ENCODE data around the gene CHRNB2. TPM values are rescaled to one million over a fixed set of nuclear protein-coding genes. Genes with fewer than 3 reads are reported as not detected.
"Not testable (repeated sequence)": the region's sequence is repeated elsewhere in the genome, so short reads cannot be mapped to it uniquely, and the experiment has no call there.

The CHRNB2 gene
- under 1 TPM in 2 of 6 donors, not detected in 4; 0.05 to 0.17 TPM for polyA plus RNA-seq (ENCODE audit: low read depth in 6 of 6)

- DNase-seq (peak; percentile 69), ATAC-seq (ENCODE audit: low read depth in 2 of 2) (peak; percentile 93 to 97)
- Mint-ChIP-seq H3K27ac (peak within 1 kb of the TSS in 3 of 6 donors; percentile 74 to 90 (median 89)), H3K9me3 (no peaks in the 10 kb centered on the region), H3K27me3 (peaks cover 28 to 70% (median 57%) of the 10 kb centered on the region in 3 donors), H3K4me1 (peaks cover 7 to 11% (median 8%) of the 10 kb centered on the region in 3 donors), H3K4me3 (peak within 1 kb of the TSS in 4 of 8 donors; percentile 25 to 74 (median 48)), H3K36me3 (peaks cover 0 to 5% of the 10 kb centered on the region in 2 donors)
Measured at GRCh38 chr1:154567386-154568156, at the start of gene CHRNB2. TSS of gene CHRNB2 (plus strand) at chr1:154567778. CDS start at chr1:154568045, 267 bp downstream.

- no peak overlapping the region for H3K27ac Mint-ChIP-seq
- H3K4me1 Mint-ChIP-seq, result no peaks in the 10 kb centered on the region
- ATAC-seq (ENCODE audit: low read depth in 2 of 2) (no peak), DNase-seq (no peak)
- no peak overlapping the region for H3K4me3 Mint-ChIP-seq
- H3K27me3 Mint-ChIP-seq, result peaks cover 20 to 62% (median 47%) of the 10 kb centered on the region in 3 donors
- H3K36me3 Mint-ChIP-seq, result no peaks in the 10 kb centered on the region
- H3K9me3 Mint-ChIP-seq, result peaks cover 0 to 11% (median 0%) of the 10 kb centered on the region in 7 donors
Measured at GRCh38 chr1:154519591-154519991, 48.0 kb upstream of the CHRNB2 start.

- Mint-ChIP-seq H3K4me3 (no peak overlapping the region), H3K36me3 (no peaks in the 10 kb centered on the region), H3K27ac (no peak overlapping the region), H3K9me3 (peaks cover 0 to 11% (median 0%) of the 10 kb centered on the region in 7 donors), H3K4me1 (no peaks in the 10 kb centered on the region), H3K27me3 (peaks cover 17 to 60% (median 44%) of the 10 kb centered on the region in 3 donors)
- no peak for DNase-seq
- no peak for ATAC-seq (ENCODE audit: low read depth in 2 of 2)
Measured at GRCh38 chr1:154520333-154520732, 47.2 kb upstream of the CHRNB2 start.

GRCh38 chr1:154521695-154522094 is 45.9 kb upstream of the CHRNB2 start:
- no peaks in the 10 kb centered on the region for H3K4me1 Mint-ChIP-seq
- DNase-seq (no peak), ATAC-seq (ENCODE audit: low read depth in 2 of 2) (no peak)
- H3K36me3 Mint-ChIP-seq, result no peaks in the 10 kb centered on the region
- no peak overlapping the region for H3K4me3 Mint-ChIP-seq
- peaks cover 0 to 11% (median 0%) of the 10 kb centered on the region in 7 donors for H3K9me3 Mint-ChIP-seq
- H3K27ac Mint-ChIP-seq, result peak overlapping the region in 1 of 6 donors; percentile 50
- peaks cover 8 to 47% (median 31%) of the 10 kb centered on the region in 3 donors for H3K27me3 Mint-ChIP-seq

GRCh38 chr1:154524881-154525280 is 42.7 kb upstream of the CHRNB2 start:
- H3K4me3 Mint-ChIP-seq, result no peak overlapping the region
- H3K4me1 Mint-ChIP-seq, result no peaks in the 10 kb centered on the region
- H3K27ac Mint-ChIP-seq, result no peak overlapping the region
- no peaks in the 10 kb centered on the region for H3K36me3 Mint-ChIP-seq
- peaks cover 8 to 37% (median 28%) of the 10 kb centered on the region in 3 donors for H3K27me3 Mint-ChIP-seq
- peaks cover 0 to 11% (median 0%) of the 10 kb centered on the region in 7 donors for H3K9me3 Mint-ChIP-seq
- no peak for DNase-seq
- no peak for ATAC-seq (ENCODE audit: low read depth in 2 of 2)

GRCh38 chr1:154527192-154527591 is 40.4 kb upstream of the CHRNB2 start:
- Mint-ChIP-seq H3K9me3 (peaks cover 0 to 11% (median 0%) of the 10 kb centered on the region in 7 donors), H3K27ac (no peak overlapping the region), H3K4me1 (no peaks in the 10 kb centered on the region), H3K4me3 (no peak overlapping the region), H3K27me3 (peaks cover 4 to 25% (median 17%) of the 10 kb centered on the region in 3 donors), H3K36me3 (no peaks in the 10 kb centered on the region)
- ATAC-seq (ENCODE audit: low read depth in 2 of 2), result no peak
- DNase-seq, result no peak

- ATAC-seq (ENCODE audit: low read depth in 2 of 2) (no peak), DNase-seq (no peak)
- Mint-ChIP-seq H3K4me3 (no peak overlapping the region), H3K4me1 (no peaks in the 10 kb centered on the region), H3K27me3 (peaks cover 5 to 7% (median 5%) of the 10 kb centered on the region in 3 donors), H3K27ac (no peak overlapping the region), H3K36me3 (no peaks in the 10 kb centered on the region), H3K9me3 (peaks cover 0 to 5% (median 0%) of the 10 kb centered on the region in 7 donors)
Measured at GRCh38 chr1:154529308-154529707, 38.3 kb upstream of the CHRNB2 start.

- not testable (repeated sequence) for H3K4me3 Mint-ChIP-seq; H3K27ac Mint-ChIP-seq; ATAC-seq (ENCODE audit: low read depth in 2 of 2); DNase-seq; H3K9me3 Mint-ChIP-seq; H3K4me1 Mint-ChIP-seq; H3K36me3 Mint-ChIP-seq
- peaks cover 18 to 24% (median 18%) of the 10 kb centered on the region in 3 donors for H3K27me3 Mint-ChIP-seq
Measured at GRCh38 chr1:154531950-154532349, 35.6 kb upstream of the CHRNB2 start.

- Mint-ChIP-seq H3K36me3 (peaks cover 0 to 8% of the 10 kb centered on the region in 2 donors), H3K27me3 (peaks cover 18 to 24% (median 23%) of the 10 kb centered on the region in 3 donors), H3K27ac (no peak overlapping the region), H3K9me3 (peaks cover 0 to 9% (median 4%) of the 10 kb centered on the region in 7 donors), H3K4me3 (no peak overlapping the region), H3K4me1 (no peaks in the 10 kb centered on the region)
- no peak for DNase-seq
- no peak for ATAC-seq (ENCODE audit: low read depth in 2 of 2)
Measured at GRCh38 chr1:154533952-154534844, 33.4 kb upstream of the CHRNB2 start.

- Mint-ChIP-seq H3K4me3 (no peak overlapping the region), H3K27ac (no peak overlapping the region), H3K36me3 (peaks cover 0 to 8% of the 10 kb centered on the region in 2 donors), H3K4me1 (no peaks in the 10 kb centered on the region), H3K9me3 (peaks cover 0 to 6% (median 3%) of the 10 kb centered on the region in 7 donors), H3K27me3 (peaks cover 27 to 48% (median 38%) of the 10 kb centered on the region in 3 donors)
- ATAC-seq (ENCODE audit: low read depth in 2 of 2) (no peak), DNase-seq (no peak)
Measured at GRCh38 chr1:154536570-154536969, 31.0 kb upstream of the CHRNB2 start.

- Mint-ChIP-seq H3K27me3 (peaks cover 17 to 45% (median 40%) of the 10 kb centered on the region in 3 donors), H3K27ac (no peak overlapping the region), H3K9me3 (peaks cover 0 to 6% (median 3%) of the 10 kb centered on the region in 7 donors), H3K36me3 (peaks cover 0 to 8% of the 10 kb centered on the region in 2 donors), H3K4me1 (no peaks in the 10 kb centered on the region), H3K4me3 (no peak overlapping the region)
- ATAC-seq (ENCODE audit: low read depth in 2 of 2), result no peak
- no peak for DNase-seq
Measured at GRCh38 chr1:154539486-154540483, 27.8 kb upstream of the CHRNB2 start.

GRCh38 chr1:154541231-154541630 is 26.3 kb upstream of the CHRNB2 start:
- peaks cover 10 to 41% (median 33%) of the 10 kb centered on the region in 3 donors for H3K27me3 Mint-ChIP-seq
- ATAC-seq (ENCODE audit: low read depth in 2 of 2) (no peak), DNase-seq (no peak)
- peak overlapping the region in 1 of 8 donors; percentile 34 for H3K4me3 Mint-ChIP-seq
- no peak overlapping the region for H3K27ac Mint-ChIP-seq
- no peaks in the 10 kb centered on the region for H3K9me3 Mint-ChIP-seq
- H3K4me1 Mint-ChIP-seq, result no peaks in the 10 kb centered on the region
- no peaks in the 10 kb centered on the region for H3K36me3 Mint-ChIP-seq

Data from naive B cell (primary cell).